Astrocyte (in vitro differentiated cells and primary cell): ENCODE results near the gene SAA1.

ENCODE experiments used
- EZH2 ChIP-seq: IDR thresholded peaks from 2 replicates; pipeline ENCODE4 v1.6.1; 2012; ENCODE audit warnings: mild to moderate bottlenecking, low read length, inconsistent platforms; ENCODE audit not compliant: insufficient read depth
- TF ChIP-seq, protein P1 (sequence below): IDR thresholded peaks from 2 replicates; pipeline ENCODE4 v1.5.1; 2011; ENCODE audit warnings: low read depth, mild to moderate bottlenecking, inconsistent platforms, low read length, moderate library complexity; ENCODE audit not compliant: insufficient read depth

DNA sequence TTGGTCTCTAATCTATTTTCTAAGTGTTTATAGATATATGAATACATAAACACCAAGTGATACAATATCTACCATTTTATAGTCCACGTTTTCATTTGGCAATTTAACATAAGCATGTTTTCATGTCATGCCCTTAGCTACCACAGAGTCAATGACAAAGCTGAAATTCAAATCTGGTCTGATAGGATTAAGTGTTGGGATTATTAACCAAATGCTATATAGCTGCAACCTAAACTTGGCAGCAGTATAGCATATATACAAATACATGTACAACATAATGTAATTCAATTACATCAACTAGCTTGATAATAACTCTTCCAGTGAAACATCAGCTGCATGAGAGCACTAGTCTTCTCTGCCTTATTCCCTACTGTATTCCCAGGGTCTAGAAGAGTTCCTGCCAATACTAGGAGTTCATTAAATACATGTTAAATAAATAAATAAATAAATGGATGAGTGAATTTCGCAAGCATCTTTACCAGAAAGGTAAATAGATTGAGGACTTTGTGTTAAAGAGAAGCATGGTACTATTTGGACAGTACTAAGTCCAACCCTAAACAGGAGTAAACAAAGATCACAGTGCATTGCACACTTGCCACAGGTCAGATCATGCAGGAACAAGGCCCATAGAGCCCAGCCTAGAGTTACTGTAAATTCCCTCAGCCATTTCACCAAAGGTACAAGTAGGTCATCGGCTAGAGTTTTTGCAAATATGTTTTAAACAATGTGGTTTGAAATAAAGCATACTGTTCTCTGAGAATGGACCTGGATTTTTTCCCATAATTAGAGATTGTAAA is 42.3 kb upstream of the SAA1 start:
- no peak for TF ChIP-seq EZH2
- TF ChIP-seq, protein P1, sequence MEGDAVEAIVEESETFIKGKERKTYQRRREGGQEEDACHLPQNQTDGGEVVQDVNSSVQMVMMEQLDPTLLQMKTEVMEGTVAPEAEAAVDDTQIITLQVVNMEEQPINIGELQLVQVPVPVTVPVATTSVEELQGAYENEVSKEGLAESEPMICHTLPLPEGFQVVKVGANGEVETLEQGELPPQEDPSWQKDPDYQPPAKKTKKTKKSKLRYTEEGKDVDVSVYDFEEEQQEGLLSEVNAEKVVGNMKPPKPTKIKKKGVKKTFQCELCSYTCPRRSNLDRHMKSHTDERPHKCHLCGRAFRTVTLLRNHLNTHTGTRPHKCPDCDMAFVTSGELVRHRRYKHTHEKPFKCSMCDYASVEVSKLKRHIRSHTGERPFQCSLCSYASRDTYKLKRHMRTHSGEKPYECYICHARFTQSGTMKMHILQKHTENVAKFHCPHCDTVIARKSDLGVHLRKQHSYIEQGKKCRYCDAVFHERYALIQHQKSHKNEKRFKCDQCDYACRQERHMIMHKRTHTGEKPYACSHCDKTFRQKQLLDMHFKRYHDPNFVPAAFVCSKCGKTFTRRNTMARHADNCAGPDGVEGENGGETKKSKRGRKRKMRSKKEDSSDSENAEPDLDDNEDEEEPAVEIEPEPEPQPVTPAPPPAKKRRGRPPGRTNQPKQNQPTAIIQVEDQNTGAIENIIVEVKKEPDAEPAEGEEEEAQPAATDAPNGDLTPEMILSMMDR, result no peak
